ENCODE measurements around the gene KIAA0040.

KIAA0040 gene

DNA sequence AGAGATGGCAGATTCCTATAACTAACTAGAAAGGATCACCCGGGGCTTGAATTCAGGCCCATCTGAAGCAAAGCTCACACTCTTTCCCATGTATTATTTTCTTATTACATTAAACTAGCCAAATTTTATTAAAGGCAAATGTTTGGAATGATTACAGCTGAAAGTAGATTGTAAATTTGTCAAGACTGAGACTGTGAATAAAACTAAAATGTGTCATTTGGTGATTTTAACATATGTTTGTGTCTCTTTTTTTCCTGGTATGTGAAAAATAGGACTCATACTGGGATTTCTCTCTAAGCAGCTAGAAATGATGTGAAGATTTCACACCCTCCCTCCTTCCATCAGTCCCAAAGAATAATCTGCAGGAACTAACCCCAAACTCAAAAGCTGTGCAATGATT lies 19.1 kb upstream of the KIAA0040 start:
- no peak overlapping the region for H3K4me3 ChIP-seq (ENCODE audit: control insufficient read depth, low read depth, low read length)
- TF ChIP-seq CTCF (conservative IDR thresholded peaks at IDR 0.05; ENCODE audit: control insufficient read depth, insufficient read depth, low read depth, low read length): no peak
- DNase-seq (ENCODE audit: low read depth): no peak

- DNase-seq (ENCODE audit: low read depth): no peak
- no peak for TF ChIP-seq CTCF (conservative IDR thresholded peaks at IDR 0.05; ENCODE audit: control insufficient read depth, insufficient read depth, low read depth, low read length)
Measured at GRCh38 chr1:175210744-175211143, 18.2 kb upstream of the KIAA0040 start.

GRCh38 chr1:175209493-175209921 lies 16.9 kb upstream of the KIAA0040 start:
- DNase-seq (ENCODE audit: low read depth): no peak
- H3K4me3 ChIP-seq (ENCODE audit: control insufficient read depth, low read depth, low read length): no peak overlapping the region
- TF ChIP-seq CTCF (conservative IDR thresholded peaks at IDR 0.05; ENCODE audit: control insufficient read depth, insufficient read depth, low read depth, low read length): no peak

More at GRCh38 chr1:175210744-175211143, 18.2 kb upstream of the KIAA0040 start:
- no peak overlapping the region for H3K4me3 ChIP-seq (ENCODE audit: control insufficient read depth, low read depth, low read length)

- DNase-seq (ENCODE audit: low read depth): no peak
- no peak for TF ChIP-seq CTCF (conservative IDR thresholded peaks at IDR 0.05; ENCODE audit: control insufficient read depth, insufficient read depth, low read depth, low read length)
- no peak overlapping the region for H3K4me3 ChIP-seq (ENCODE audit: control insufficient read depth, low read depth, low read length)
Measured at GRCh38 chr1:175208773-175209492, 16.4 kb upstream of the KIAA0040 start.

- TF ChIP-seq CTCF (conservative IDR thresholded peaks at IDR 0.05; ENCODE audit: control insufficient read depth, insufficient read depth, low read depth, low read length): no peak
- DNase-seq (ENCODE audit: low read depth): no peak
- H3K4me3 ChIP-seq (ENCODE audit: control insufficient read depth, low read depth, low read length): no peak overlapping the region
Measured at GRCh38 chr1:175207971-175208370, 15.4 kb upstream of the KIAA0040 start.

DNA sequence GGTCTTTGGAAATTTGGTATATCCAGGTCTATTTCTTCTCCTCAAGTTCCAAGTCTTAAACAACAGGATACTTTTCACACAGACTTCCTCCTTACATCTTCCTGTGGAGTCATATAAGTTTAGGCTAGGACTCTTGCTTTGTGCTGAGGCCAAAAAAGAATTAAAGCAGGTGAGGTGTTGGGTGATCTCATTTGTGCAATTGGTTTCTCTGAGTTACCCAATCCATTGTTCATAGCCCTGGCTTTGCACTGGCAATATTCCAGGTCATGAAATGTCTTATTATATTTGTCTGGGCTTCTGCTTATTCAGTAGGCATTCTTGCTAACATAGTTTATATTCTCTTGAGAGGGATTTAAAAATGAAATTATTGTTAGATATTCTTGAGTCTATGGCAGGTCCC lies 14.1 kb upstream of the KIAA0040 start:
- H3K4me3 ChIP-seq (ENCODE audit: control insufficient read depth, low read depth, low read length): no peak overlapping the region
- no peak for TF ChIP-seq CTCF (conservative IDR thresholded peaks at IDR 0.05; ENCODE audit: control insufficient read depth, insufficient read depth, low read depth, low read length)
- no peak for DNase-seq (ENCODE audit: low read depth)

Measured in fibroblast of mammary gland (primary cell).